ENCODE data around the gene ARHGAP45. TPM values are rescaled to one million over a fixed set of nuclear protein-coding genes. Genes with fewer than 3 reads are reported as not detected.

The ARHGAP45 gene
- total RNA-seq, 3 donors from 2014 or later, result 33.9 to 64.3 (median 58.8) TPM

GRCh38 chr19:1105008-1105872, 38.3 kb downstream of the ARHGAP45 start:
- TF ChIP-seq CTCF (IDR thresholded peaks at IDR 0.05), result no peak
- no peak for ATAC-seq
- H3K36me3 ChIP-seq (ENCODE audit: low read depth), result peaks cover 5% of the 10 kb centered on the region
- DNase-seq, result peak in 1 of 3 donors; percentile 71
- no peaks in the 10 kb centered on the region for H3K9me3 ChIP-seq
- H3K4me3 ChIP-seq, result peak overlapping the region; percentile 47
- intact Hi-C loops (cut with DNase I, micrococcal nuclease), result no loop called here
- peaks cover 21% of the 10 kb centered on the region for H3K4me1 ChIP-seq (ENCODE audit: low read depth)

DNA sequence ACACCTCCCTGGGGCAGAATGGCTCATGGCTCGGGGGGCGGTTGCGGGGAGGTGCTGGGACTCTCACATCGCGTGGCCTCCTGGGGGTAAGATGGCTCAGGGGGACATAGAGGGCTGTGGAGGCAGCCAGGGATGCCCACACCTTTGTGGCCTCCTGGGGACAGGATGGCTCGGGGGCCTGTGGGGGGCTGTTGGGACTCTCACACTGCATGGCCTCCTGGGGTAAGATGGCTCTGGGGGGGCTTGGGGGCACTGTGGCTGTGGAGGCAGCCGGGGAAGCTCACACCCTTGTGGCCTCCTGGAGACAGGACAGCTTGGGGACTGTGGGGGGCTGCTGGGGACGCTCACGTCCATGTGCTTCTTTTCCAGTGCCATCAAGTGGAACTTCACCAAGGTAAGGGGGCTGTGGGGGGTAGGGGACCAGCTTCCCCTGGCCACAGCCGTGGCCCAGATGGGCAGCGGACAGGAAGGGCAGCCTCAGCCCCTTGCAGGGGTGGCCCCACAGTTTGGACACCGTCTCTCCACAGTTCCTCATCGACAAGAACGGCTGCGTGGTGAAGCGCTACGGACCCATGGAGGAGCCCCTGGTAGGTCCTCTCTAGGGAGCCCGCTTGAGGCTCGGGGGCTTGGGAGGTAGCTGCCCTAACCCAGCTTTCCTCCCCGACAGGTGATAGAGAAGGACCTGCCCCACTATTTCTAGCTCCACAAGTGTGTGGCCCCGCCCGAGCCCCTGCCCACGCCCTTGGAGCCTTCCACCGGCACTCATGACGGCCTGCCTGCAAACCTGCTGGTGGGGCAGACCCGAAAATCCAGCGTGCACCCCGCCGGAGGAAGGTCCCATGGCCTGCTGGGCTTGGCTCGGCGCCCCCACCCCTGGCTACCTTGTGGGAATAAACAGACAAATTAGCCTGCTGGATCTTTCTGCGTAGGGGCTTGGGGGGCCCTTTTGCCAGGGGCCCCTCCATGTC, 39.2 kb downstream of the ARHGAP45 start:
- H3K4me3 ChIP-seq, result no peak overlapping the region

GRCh38 chr19:1106841-1107660, 40.1 kb downstream of the ARHGAP45 start:
- intact Hi-C loops (cut with DNase I, micrococcal nuclease), result no loop called here
- ATAC-seq, result no peak
- Histone ChIP-seq H3K4me1 (ENCODE audit: low read depth) (peaks cover 21% of the 10 kb centered on the region), H3K4me3 (no peak overlapping the region), H3K36me3 (ENCODE audit: low read depth) (peaks cover 5% of the 10 kb centered on the region), H3K9me3 (no peaks in the 10 kb centered on the region)
- peak in 1 of 3 donors; percentile 38 for DNase-seq
- no peak for TF ChIP-seq CTCF (IDR thresholded peaks at IDR 0.05)

More for the DNA sequence above, 39.2 kb downstream of the ARHGAP45 start:
- no peak for ATAC-seq
- intact Hi-C loops (cut with DNase I, micrococcal nuclease), result no loop called here
- H3K36me3 ChIP-seq (ENCODE audit: low read depth), result peaks cover 5% of the 10 kb centered on the region
- peaks cover 21% of the 10 kb centered on the region for H3K4me1 ChIP-seq (ENCODE audit: low read depth)
- DNase-seq, result peak in 1 of 3 donors; percentile 46
- no peak for TF ChIP-seq CTCF (IDR thresholded peaks at IDR 0.05)
- H3K9me3 ChIP-seq, result no peaks in the 10 kb centered on the region

DNA sequence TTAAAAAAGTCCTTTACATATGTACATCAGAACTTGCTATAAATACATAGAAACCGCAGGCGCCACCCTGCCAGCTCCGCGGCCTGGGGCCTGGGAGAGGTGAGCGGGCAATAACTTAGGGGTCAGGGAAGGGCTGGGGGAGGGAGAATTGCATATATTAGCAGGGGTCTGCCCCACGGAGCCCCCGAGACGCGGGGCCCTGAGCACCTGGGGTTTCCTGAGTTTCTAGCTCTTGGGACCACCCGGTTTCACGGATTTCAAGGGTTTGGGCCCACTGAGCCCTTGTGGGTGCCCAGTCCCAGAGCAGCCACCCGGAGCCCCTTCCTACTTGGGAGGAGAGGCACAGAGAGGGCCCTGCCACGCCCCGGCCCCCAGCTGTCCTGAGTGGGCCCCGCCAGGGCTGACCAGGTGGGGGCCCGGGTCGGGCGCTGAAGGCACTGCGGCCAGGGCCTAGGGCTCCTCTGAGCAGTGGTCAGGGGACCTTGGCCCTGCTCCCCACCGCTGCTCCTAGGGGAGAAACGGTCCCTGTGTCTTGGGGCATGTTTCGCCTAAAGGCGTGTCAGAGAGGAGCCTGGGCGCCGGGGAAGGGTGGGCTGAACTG, 40.8 kb downstream of the ARHGAP45 start:
- peaks cover 5% of the 10 kb centered on the region for H3K36me3 ChIP-seq (ENCODE audit: low read depth)
- peaks cover 20% of the 10 kb centered on the region for H3K4me1 ChIP-seq (ENCODE audit: low read depth)
- intact Hi-C loops (cut with DNase I, micrococcal nuclease), result no loop called here

More for the DNA sequence above, 40.8 kb downstream of the ARHGAP45 start:
- Histone ChIP-seq H3K9me3 (no peaks in the 10 kb centered on the region), H3K4me3 (no peak overlapping the region)
- peak in 1 of 3 donors; percentile 34 for DNase-seq
- no peak for TF ChIP-seq CTCF (IDR thresholded peaks at IDR 0.05)
- ATAC-seq, result no peak
